ENCODE measurements around the gene FGFR4.

The FGFR4 gene

DNA sequence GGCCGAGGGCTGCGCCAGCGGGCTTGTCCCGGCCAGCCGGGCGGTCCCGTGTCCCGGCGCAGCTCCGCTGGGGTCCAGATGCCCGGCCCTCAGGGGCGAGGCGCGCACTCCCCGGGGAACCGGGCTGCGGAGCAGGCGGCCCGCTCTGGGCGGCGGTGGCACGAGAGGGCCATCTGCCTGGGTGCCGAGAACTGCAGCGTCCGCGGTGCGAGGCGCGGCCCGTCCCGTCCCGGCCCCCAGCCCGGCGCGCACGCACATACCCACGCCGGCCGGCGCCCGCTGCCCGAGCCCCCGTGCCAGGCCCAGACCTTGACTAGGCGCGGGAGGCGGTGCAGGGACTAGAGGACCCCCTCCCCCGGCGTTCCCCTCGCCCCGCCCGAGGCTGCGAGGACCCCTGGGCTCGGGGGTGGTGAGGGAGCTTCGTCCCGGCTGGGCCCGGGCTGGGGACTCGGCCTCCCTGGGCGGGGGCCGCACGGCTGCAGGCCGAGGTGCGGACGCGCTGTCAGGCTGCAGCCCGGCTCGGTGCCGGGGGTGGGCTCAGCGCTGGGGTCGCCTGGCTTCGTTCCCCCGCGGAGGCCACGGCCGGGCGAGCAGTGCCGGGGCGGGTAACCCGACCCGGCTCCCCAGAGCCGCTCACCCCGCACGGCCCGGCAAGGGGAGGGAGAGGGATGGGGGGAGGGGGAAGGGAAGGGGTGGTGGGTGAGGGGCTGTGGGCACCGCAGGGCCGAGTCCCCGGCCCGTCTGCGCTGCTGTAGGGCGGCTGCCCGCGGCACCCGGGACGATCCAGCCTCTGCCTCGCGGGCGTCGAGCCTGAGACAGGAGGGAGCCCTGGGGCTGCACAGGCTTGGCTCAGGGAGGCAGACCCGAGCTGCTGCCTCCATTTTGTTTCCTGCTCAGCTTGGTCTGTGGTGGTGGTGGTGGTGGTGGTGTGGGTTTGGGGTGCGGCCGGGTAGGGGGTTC lies 45.7 kb downstream of the FGFR4 start:
- peak; percentile 64 for DNase-seq (ENCODE audit: low spot score)

- DNase-seq (ENCODE audit: low spot score) = peak; percentile 96
Measured at GRCh38 chr5:177133096-177133852, 46.6 kb downstream of the FGFR4 start, which contains the start of gene NSD1. Gene NSD1 (plus strand): TSS chr5:177133773. CDS start chr5:177135104, 1,331 bp downstream.

DNA sequence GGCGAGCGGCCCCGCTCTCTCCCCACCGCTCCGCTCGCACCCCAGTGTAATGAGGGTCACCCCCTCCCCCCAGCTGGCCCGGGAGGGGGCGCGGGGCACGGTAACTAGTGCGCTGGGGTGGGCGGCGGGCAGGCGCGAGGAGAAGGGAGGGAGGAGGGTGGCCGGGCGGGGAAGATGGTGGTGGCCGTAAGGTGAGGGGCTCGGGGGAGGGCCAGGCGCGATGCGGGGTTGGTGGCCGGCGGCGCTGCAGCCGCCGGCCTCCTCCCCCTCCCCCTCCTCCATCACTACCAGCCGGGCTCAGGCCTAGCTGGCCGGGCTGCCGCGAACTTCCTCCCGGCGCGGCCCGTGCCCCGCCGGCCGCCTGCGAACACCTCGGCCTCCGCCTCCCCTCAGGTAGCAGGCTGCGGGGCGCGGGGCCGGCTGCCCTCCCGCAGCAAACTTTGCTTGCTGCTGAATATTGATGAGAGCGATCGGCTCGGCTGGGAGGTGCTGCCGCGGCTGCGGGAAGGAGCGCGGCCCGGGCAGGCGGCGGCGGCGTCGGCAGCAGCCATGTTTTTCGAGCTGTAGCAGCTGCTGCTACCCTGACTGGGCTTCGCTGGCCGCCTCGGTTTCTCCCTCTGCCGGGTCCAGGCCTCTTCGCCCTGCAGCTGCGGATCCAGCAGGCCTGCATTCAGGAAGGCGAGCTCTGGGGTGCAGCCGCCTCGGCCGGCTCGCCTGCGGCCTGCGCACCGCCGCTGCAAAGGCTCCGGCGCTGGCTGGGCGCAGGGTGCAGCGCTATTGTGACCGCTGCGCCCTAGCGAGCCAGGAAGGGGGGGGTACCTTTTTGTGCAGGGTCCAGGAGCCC lies 47.4 kb downstream of the FGFR4 start:
- DNase-seq (ENCODE audit: low spot score) = peak; percentile 46

- DNase-seq (ENCODE audit: low spot score) = no peak
Measured at GRCh38 chr5:177134697-177135225, 48.0 kb downstream of the FGFR4 start.

DNA sequence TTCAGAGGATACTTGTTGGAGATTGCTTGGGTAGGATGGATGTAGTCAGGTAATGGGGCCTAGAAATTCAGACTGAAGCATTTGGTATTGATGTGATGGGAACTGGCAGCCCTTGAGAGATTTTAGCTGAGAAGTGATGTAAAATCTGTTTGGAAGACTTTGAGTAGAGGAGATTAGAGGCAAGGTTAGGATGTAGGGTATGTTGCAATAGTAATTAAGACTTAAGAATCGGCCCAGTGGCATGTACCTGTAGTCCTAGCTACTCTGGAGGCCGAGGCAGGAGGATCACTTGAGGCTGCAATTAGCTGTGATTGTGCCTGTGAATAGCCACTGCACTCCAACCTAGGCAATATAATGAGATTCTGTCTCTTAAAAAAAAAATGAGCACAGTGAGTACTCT lies 53.6 kb downstream of the FGFR4 start:
- no peak for DNase-seq (ENCODE audit: low spot score)

DNA sequence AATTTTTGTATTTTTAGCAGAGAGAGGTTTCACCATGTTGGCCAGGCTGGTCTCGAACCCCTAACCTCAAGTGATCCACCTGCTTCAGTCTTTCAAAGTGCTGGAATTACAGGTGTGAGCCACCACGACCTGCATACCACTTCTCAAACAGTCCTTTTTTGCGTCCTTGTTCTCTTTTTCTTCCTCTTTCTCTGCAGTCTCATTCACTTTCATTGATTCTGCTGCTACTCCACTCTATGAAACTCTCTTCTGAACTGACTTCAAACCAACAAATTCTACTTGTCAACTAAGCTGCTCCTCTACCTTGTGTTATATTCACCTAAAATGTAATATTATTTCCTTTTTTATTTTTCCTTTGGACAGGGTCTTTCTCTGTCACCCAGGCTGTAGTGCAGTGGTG lies 54.8 kb downstream of the FGFR4 start:
- no peak for DNase-seq (ENCODE audit: low spot score)

- DNase-seq (ENCODE audit: low spot score) = no peak
Measured at GRCh38 chr5:177142098-177142611, 55.4 kb downstream of the FGFR4 start.

GRCh38 chr5:177142778-177143177 lies 56.1 kb downstream of the FGFR4 start:
- DNase-seq (ENCODE audit: low spot score) = no peak

DNA sequence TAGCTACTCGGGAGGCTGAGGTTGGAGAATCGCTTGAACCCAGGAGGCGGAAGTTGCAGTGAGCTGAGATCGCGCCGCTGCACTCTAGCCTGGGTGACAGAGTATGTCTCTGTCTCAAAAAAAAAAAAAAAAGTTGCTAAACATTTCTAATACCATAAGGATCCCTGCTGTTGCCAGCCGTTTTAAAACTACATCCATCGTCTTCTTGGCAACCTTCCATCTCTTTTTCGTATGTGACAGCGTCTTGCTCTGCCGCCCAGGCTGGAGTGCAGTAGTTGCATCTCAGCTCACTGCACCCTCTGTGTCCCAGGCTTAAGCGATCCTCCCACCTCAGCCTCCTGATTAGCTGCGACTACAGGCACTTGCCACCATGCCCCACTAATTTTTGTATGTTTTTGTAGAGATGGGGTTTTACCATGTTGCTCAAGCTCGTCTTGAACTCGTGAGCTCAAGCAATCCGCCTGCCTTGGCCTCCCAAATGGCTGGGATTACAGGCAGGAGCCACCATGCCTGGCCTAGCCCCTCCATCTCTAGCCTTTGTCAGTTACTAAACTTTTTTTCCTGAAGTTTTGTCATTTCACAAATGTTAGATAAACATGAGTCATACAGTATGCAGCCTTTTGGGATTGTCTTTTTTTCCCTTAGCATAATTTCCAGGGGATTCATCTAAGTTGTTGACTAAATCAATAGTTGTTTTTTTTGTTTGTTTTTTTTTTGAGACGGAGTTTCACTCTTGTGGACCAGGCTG lies 60.4 kb downstream of the FGFR4 start:
- no peak for DNase-seq (ENCODE audit: low spot score)
